Activated T-helper 17 cell treated with anti-CD3 and anti-CD28 coated beads, Interleukin-2, amount 50 U/mL, for 72 hours (primary cell): Measurements from ENCODE around the gene SH2B2. TPM values are rescaled to one million over a fixed set of nuclear protein-coding genes. Genes with fewer than 3 reads are reported as not detected.

Source experiments
- ATAC-seq: fragments of 150-1000 bp; cut with Tn5 transposase; replicated peaks from 2 replicates; pipeline ENCODE4 v1.10.0; 2021; ENCODE audit warnings: mild to moderate bottlenecking, moderate library complexity
- H3K27ac Mint-ChIP-seq: one replicate; pipeline ENCODE4 v1.8.0; 2022; ENCODE audit warnings: mixed read lengths
- H3K27me3 Mint-ChIP-seq: one replicate; pipeline ENCODE4 v1.8.0; 2022; ENCODE audit warnings: mixed read lengths
- H3K36me3 Mint-ChIP-seq: one replicate; pipeline ENCODE4 v1.8.0; 2022; ENCODE audit warnings: low read depth, mild to moderate bottlenecking, mixed read lengths
- H3K4me1 Mint-ChIP-seq: one replicate; pipeline ENCODE4 v1.8.0; 2022; ENCODE audit warnings: mixed read lengths
- H3K4me3 Mint-ChIP-seq: one replicate; pipeline ENCODE4 v1.8.0; 2022; ENCODE audit warnings: mild to moderate bottlenecking, mixed read lengths
- H3K9me3 Mint-ChIP-seq: one replicate; pipeline ENCODE4 v1.8.0; 2022; ENCODE audit warnings: mixed read lengths
- total RNA-seq, 2 donors: library from RNA; stranded (reverse); gene quantifications; one replicate each; pipeline ENCODE4 v1.2.3, GENCODE V29; 2022

The SH2B2 gene
- total RNA-seq, 2 donors from 2014 or later, result 1.7 to 14.2 TPM

GRCh38 chr7:102303669-102304422 is 17.2 kb downstream of the SH2B2 start:
- ATAC-seq, result no peak
- H3K4me3 Mint-ChIP-seq, result no peak overlapping the region
- H3K27me3 Mint-ChIP-seq, result no peaks in the 10 kb centered on the region
- H3K27ac Mint-ChIP-seq, result peak overlapping the region; percentile 41
- no peaks in the 10 kb centered on the region for H3K36me3 Mint-ChIP-seq
- peaks cover 9% of the 10 kb centered on the region for H3K4me1 Mint-ChIP-seq
- no peaks in the 10 kb centered on the region for H3K9me3 Mint-ChIP-seq

GRCh38 chr7:102304668-102305067 is 18.0 kb downstream of the SH2B2 start:
- H3K27me3 Mint-ChIP-seq, result no peaks in the 10 kb centered on the region
- H3K9me3 Mint-ChIP-seq, result no peaks in the 10 kb centered on the region
- H3K4me1 Mint-ChIP-seq, result peaks cover 9% of the 10 kb centered on the region
- H3K4me3 Mint-ChIP-seq, result no peak overlapping the region
- no peak for ATAC-seq
- H3K27ac Mint-ChIP-seq, result no peak overlapping the region
- no peaks in the 10 kb centered on the region for H3K36me3 Mint-ChIP-seq

- peaks cover 9% of the 10 kb centered on the region for H3K4me1 Mint-ChIP-seq
- peak overlapping the region; percentile 81 for H3K27ac Mint-ChIP-seq
- no peaks in the 10 kb centered on the region for H3K27me3 Mint-ChIP-seq
- no peak for ATAC-seq
- no peaks in the 10 kb centered on the region for H3K36me3 Mint-ChIP-seq
- H3K4me3 Mint-ChIP-seq, result no peak overlapping the region
- no peaks in the 10 kb centered on the region for H3K9me3 Mint-ChIP-seq
These were observed 19.0 kb downstream of the SH2B2 start for GRCh38 chr7:102305414-102306268.

- Mint-ChIP-seq H3K27ac (peak overlapping the region; percentile 81), H3K4me1 (peaks cover 9% of the 10 kb centered on the region), H3K36me3 (no peaks in the 10 kb centered on the region), H3K9me3 (no peaks in the 10 kb centered on the region), H3K27me3 (no peaks in the 10 kb centered on the region), H3K4me3 (peak overlapping the region; percentile 54)
- ATAC-seq, result peak; percentile 88
These were observed 20.4 kb downstream of the SH2B2 start for GRCh38 chr7:102306916-102307677.

GRCh38 chr7:102310414-102310815 is 23.7 kb downstream of the SH2B2 start:
- no peaks in the 10 kb centered on the region for H3K27me3 Mint-ChIP-seq
- H3K9me3 Mint-ChIP-seq, result no peaks in the 10 kb centered on the region
- H3K4me3 Mint-ChIP-seq, result no peak overlapping the region
- no peak overlapping the region for H3K27ac Mint-ChIP-seq
- H3K4me1 Mint-ChIP-seq, result peaks cover 9% of the 10 kb centered on the region
- no peaks in the 10 kb centered on the region for H3K36me3 Mint-ChIP-seq
- no peak for ATAC-seq

- ATAC-seq, result no peak
- Mint-ChIP-seq H3K4me3 (no peak overlapping the region), H3K9me3 (no peaks in the 10 kb centered on the region), H3K27me3 (no peaks in the 10 kb centered on the region), H3K36me3 (no peaks in the 10 kb centered on the region), H3K27ac (no peak overlapping the region), H3K4me1 (peaks cover 2% of the 10 kb centered on the region)
These were observed 25.6 kb downstream of the SH2B2 start for GRCh38 chr7:102312317-102312716.

- H3K27me3 Mint-ChIP-seq, result no peaks in the 10 kb centered on the region
- ATAC-seq, result no peak
- no peaks in the 10 kb centered on the region for H3K4me1 Mint-ChIP-seq
These were observed 27.5 kb downstream of the SH2B2 start for GRCh38 chr7:102313997-102314780.

GRCh38 chr7:102317231-102318059 is 30.8 kb downstream of the SH2B2 start:
- H3K27me3 Mint-ChIP-seq, result peaks cover 5% of the 10 kb centered on the region
- no peaks in the 10 kb centered on the region for H3K4me1 Mint-ChIP-seq
- H3K9me3 Mint-ChIP-seq, result no peaks in the 10 kb centered on the region
- H3K27ac Mint-ChIP-seq, result no peak overlapping the region
- no peak for ATAC-seq
- no peaks in the 10 kb centered on the region for H3K36me3 Mint-ChIP-seq
- H3K4me3 Mint-ChIP-seq, result no peak overlapping the region

More at GRCh38 chr7:102313997-102314780, 27.5 kb downstream of the SH2B2 start:
- Mint-ChIP-seq H3K4me3 (no peak overlapping the region), H3K36me3 (no peaks in the 10 kb centered on the region), H3K9me3 (no peaks in the 10 kb centered on the region), H3K27ac (no peak overlapping the region)

GRCh38 chr7:102318482-102318971 is 31.9 kb downstream of the SH2B2 start:
- Mint-ChIP-seq H3K27ac (no peak overlapping the region), H3K36me3 (no peaks in the 10 kb centered on the region), H3K27me3 (peaks cover 10% of the 10 kb centered on the region), H3K4me3 (no peak overlapping the region), H3K9me3 (no peaks in the 10 kb centered on the region), H3K4me1 (no peaks in the 10 kb centered on the region)
- no peak for ATAC-seq

GRCh38 chr7:102319671-102320070 is 33.0 kb downstream of the SH2B2 start:
- Mint-ChIP-seq H3K4me3 (no peak overlapping the region), H3K27me3 (peaks cover 13% of the 10 kb centered on the region), H3K4me1 (no peaks in the 10 kb centered on the region), H3K27ac (no peak overlapping the region), H3K9me3 (no peaks in the 10 kb centered on the region), H3K36me3 (no peaks in the 10 kb centered on the region)
- ATAC-seq, result no peak

- H3K4me3 Mint-ChIP-seq, result no peak overlapping the region
- no peak overlapping the region for H3K27ac Mint-ChIP-seq
- no peaks in the 10 kb centered on the region for H3K4me1 Mint-ChIP-seq
- H3K27me3 Mint-ChIP-seq, result peaks cover 13% of the 10 kb centered on the region
- no peak for ATAC-seq
- H3K36me3 Mint-ChIP-seq, result no peaks in the 10 kb centered on the region
- H3K9me3 Mint-ChIP-seq, result no peaks in the 10 kb centered on the region
These were observed 33.5 kb downstream of the SH2B2 start for GRCh38 chr7:102320181-102320580.

- peaks cover 13% of the 10 kb centered on the region for H3K27me3 Mint-ChIP-seq
These were observed 34.1 kb downstream of the SH2B2 start for GRCh38 chr7:102320601-102321350.

More at GRCh38 chr7:102320601-102321350, 34.1 kb downstream of the SH2B2 start:
- H3K4me1 Mint-ChIP-seq, result no peaks in the 10 kb centered on the region
- H3K27ac Mint-ChIP-seq, result no peak overlapping the region
- H3K9me3 Mint-ChIP-seq, result no peaks in the 10 kb centered on the region
- H3K36me3 Mint-ChIP-seq, result no peaks in the 10 kb centered on the region
- no peak for ATAC-seq
- no peak overlapping the region for H3K4me3 Mint-ChIP-seq
